Daoy (cell line): ENCODE data around the gene OR2M7. TPM values are rescaled to one million over a fixed set of nuclear protein-coding genes. Genes with fewer than 3 reads are reported as not detected.

Experiments
- DNase-seq: peaks from one replicate; pipeline ENCODE4 v3.0.0-alpha.2; 2015; ENCODE audit warnings: low read depth
- total RNA-seq: library from RNA; depleted of rRNA; stranded (reverse); fragments of >200 nt; shearing (Covaris generic); gene quantifications from 2 replicates; pipeline ENCODE4 v1.2.3, GENCODE V29; 2014; rRNA removed

The OR2M7 gene
- total RNA-seq, result not detected in 2 replicates

GRCh38 chr1:248324468-248324867, at the start of gene OR2M7:
OR2M7 (minus strand) TSS chr1:248324568; CDS start chr1:248324568, 0 bp downstream.
- no peak for DNase-seq

DNA sequence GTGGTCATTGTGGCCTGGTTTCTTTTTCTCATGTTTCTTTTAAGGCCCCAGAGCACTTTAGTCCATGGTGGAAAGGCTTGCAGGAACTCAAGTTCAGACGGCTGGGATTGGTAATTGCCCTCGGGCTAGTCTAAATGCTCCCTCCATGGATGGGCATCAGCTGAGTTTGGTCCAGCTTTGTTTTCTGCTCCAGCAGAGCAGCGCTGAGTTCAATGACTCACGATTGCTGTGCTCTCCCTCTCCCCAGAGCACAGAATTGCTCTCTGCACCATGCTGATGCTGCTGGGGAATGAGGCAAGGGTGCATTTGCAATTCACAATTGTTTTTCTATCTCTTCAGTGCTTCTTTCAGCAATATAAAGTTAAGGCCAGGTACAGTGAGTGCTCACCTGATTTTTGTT, 49.4 kb upstream of the OR2M7 start:
- DNase-seq, result peak; percentile 12

- DNase-seq, result no peak
These were observed 48.0 kb upstream of the OR2M7 start for GRCh38 chr1:248372394-248372793.

DNA sequence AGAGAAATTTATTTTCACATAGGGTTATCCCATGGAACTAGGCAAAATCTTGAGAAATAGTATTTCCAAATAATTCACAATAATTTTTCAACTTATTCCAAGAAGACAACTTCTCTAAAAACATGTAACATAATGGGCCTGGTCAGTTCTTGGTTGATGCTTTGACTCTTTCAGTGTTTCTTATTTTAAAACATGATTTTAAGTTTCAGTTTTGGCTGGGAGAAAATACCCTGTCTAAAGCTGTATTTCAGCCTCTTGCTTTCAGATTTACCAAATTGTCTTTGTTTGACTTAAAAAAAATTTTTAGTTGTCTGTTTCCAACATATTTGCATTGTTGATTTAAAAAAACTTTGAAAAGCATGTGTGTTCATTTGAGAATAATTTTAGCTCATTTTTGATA, 42.2 kb upstream of the OR2M7 start:
- no peak for DNase-seq

GRCh38 chr1:248361121-248361715, 36.9 kb upstream of the OR2M7 start, which contains the start of gene OR2T4:
OR2T4 (plus strand) TSS chr1:248361665; CDS start chr1:248361665, 0 bp downstream.
- no peak for DNase-seq

DNA sequence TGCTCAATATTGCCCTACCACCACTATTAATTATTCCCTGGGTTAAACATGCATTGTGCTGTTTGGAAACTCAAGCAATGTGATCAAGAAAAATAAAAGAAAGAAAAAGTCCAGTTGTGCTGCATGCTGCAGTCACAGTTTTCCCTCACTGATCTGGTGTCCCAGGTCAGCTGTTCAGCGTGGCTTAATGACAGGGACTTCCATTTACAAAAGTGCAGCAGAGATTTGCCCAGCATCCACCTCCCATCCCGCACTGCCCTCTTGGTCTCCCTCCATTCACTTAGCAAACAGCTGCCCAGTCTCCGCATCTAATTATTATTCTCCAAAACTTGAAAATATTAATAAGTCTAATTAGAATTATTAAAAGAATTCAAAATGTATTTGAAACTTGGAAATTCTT, 35.0 kb upstream of the OR2M7 start:
- DNase-seq, result no peak

DNA sequence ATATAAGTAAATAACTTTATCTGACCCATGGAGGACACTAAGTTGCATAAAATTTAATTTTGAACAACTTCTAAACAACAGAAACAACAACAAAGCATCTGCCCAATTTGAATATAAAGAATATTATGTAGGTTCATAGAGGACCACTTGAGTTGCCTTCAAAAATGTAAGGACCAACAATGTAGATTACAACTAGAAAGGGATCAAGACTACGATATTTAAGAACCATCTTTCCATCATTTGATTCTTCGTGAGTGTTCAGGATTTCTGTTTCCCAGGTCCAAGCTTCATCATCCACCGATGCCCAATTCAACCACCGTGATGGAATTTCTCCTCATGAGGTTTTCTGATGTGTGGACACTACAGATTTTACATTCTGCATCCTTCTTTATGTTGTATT, 24.1 kb upstream of the OR2M7 start, which contains the start of gene OR14C36:
Gene OR14C36 (plus strand): TSS at position 301 of the 400 bp plus-strand sequence. CDS start 0 bp downstream, at position 301.
- DNase-seq, result no peak

DNA sequence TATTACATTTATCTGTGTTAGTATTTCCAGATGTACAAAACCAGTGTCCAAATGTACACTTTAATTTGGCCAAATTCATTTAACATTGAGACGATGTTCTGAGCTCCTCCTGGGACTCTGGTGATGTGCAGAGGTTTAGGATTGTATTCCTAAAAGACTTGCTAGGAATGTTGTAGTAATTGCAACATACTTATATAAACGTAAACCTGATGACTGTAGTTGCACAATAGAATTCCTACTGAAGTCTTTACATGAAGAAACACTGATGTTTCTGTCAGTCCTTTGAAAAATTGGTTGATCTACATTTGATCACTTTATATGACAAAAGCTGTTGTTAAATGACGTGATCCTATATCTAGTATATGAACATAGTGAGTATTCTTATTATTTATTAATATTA, 19.1 kb upstream of the OR2M7 start:
- no peak for DNase-seq

GRCh38 chr1:248316796-248317195, 7.6 kb downstream of the OR2M7 start:
- no peak for DNase-seq

DNA sequence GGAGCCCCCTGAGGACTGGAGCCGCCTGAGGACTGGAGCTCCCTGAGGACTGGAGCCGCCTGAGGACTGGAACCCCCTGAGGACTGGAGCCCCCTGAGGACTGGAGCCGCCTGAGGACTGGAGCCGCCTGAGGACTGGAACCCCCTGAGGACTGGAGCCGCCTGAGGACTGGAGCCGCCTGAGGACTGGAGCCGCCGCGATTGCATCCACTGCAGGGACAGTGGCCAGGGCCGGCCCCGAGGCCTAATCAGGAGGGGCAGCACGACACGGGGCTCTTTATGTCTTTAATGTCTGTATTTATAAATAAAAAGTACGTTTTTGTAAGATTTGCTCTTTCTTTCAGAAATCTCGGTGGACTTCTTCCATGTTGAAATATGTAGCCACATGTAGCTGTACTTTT, 17.6 kb downstream of the OR2M7 start:
- DNase-seq, result peak; percentile 11

GRCh38 chr1:248306103-248306502, 18.3 kb downstream of the OR2M7 start:
- peak; percentile 21 for DNase-seq

GRCh38 chr1:248305672-248306071, 18.7 kb downstream of the OR2M7 start:
- peak; percentile 8 for DNase-seq

DNA sequence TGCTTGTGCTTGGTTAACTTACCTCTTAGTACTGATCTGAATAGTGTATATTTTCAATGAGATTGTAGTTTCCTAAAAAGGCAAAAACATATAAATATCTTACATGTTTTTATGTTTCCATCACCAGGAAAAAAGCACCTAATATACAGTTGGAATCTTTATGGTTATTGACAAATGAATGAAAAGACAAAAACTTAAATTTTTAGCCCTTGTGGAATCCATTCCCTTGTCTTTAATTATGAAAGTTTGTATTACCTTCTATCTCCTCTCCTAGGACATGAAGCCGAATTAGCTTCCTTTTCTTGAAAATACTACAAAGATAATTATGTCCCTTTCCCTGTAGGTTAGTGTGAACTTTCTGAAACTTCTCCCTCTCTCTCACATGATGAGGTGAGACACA, 21.0 kb downstream of the OR2M7 start, which contains the start of gene OR2T12:
Gene OR2T12 (minus strand): TSS at position 101 of the 400 bp plus-strand sequence. CDS start 7,846 bp downstream, outside the sequence.
- DNase-seq, result no peak

DNA sequence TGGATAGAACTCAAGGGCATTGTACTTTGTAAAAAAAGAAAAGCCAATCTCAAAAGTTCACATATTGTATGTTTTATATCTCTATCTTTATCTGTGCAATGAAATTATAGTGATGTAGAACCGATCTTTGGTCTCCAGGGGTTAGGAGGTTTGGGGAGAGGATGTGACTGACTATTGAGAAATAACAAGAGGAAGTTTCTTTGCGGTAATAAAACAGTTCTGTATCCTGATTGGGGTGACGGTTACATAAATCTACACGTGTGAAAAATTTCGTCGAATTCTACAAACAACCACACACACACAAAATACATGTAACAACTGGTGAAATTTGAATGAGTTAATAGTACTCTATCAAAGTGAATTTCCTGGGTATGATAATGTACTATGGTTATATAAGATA, 36.0 kb downstream of the OR2M7 start:
- DNase-seq, result no peak

GRCh38 chr1:248277876-248278275, 46.5 kb downstream of the OR2M7 start, which contains the start of gene OR2T33:
OR2T33 (minus strand) TSS chr1:248277976; CDS start chr1:248273814, 4,162 bp downstream.
- DNase-seq, result no peak

Other genes with a start within 250 kb of the OR2M7 start
- gene OR2L13, start 229.4 kb downstream of the OR2M7 start, total RNA-seq, result 0.06 TPM in 1 of 2 replicates, not detected in the other
- not detected in 2 replicates for gene OR2M5, start 179.4 kb downstream of the OR2M7 start, total RNA-seq
- gene OR2M2, start 149.7 kb downstream of the OR2M7 start, total RNA-seq, result not detected in 2 replicates
- gene OR2M3, start 127.3 kb downstream of the OR2M7 start, total RNA-seq, result not detected in 2 replicates
- gene OR2M4, start 93.2 kb downstream of the OR2M7 start, total RNA-seq, result not detected in 2 replicates
- gene OR2T33, start 46.6 kb downstream of the OR2M7 start, total RNA-seq, result 0.57 and 1.7 TPM in 2 replicates
- not detected in 2 replicates for gene OR2T12, start 21.1 kb downstream of the OR2M7 start, total RNA-seq
- not detected in 2 replicates for gene OR14C36, start 24.2 kb upstream of the OR2M7 start, total RNA-seq
- not detected in 2 replicates for gene OR2T4, start 37.1 kb upstream of the OR2M7 start, total RNA-seq
- gene OR2T6, start 51.2 kb upstream of the OR2M7 start, total RNA-seq, result not detected in 2 replicates
- gene OR2T1, start 78.5 kb upstream of the OR2M7 start, total RNA-seq, result not detected in 2 replicates
- gene OR2T2, start 121.1 kb upstream of the OR2M7 start, total RNA-seq, result not detected in 2 replicates
- not detected in 2 replicates for gene OR2T3, start 148.8 kb upstream of the OR2M7 start, total RNA-seq
- gene OR2T5, start 164.0 kb upstream of the OR2M7 start, total RNA-seq, result not detected in 2 replicates
- not detected in 2 replicates for gene OR2G6, start 183.5 kb upstream of the OR2M7 start, total RNA-seq
- gene OR2T29, start 238.2 kb upstream of the OR2M7 start, total RNA-seq, result not detected in 2 replicates